Peyer's patch (tissue), 4 donors: ENCODE data around the gene SCAMP3. TPM values are rescaled to one million over a fixed set of nuclear protein-coding genes. Genes with fewer than 3 reads are reported as not detected.
A peak's percentile ranks its signal among the peaks of the same experiment; 100 is the strongest.

Experiments used
- DNase-seq, 3 donors: peaks; one replicate each; pipeline ENCODE4 v3.0.0-alpha.2; 2017 to 2019
- H3K27ac ChIP-seq, 4 donors: fragments of 200-600 bp; sonication (generic); one replicate each; pipeline ENCODE4 v1.5.1; 2016 to 2019
- H3K27me3 ChIP-seq, 2 donors: fragments of 200-600 bp; sonication (generic); one replicate each; pipeline ENCODE4 v1.5.1; 2019
- H3K36me3 ChIP-seq, 3 donors: fragments of 200-600 bp; sonication (generic); one replicate each; pipeline ENCODE4 v1.5.1; 2016 to 2019
- H3K4me1 ChIP-seq, 4 donors: fragments of 200-600 bp; sonication (generic); one replicate each; pipeline ENCODE4 v1.5.1; 2016 to 2019
- H3K4me3 ChIP-seq, 4 donors: fragments of 200-600 bp; sonication (generic); 1 replicate in 3 of 4; 2 replicates in 1 of 4; pipeline ENCODE4 v1.5.1; 2016 to 2019; ENCODE audit warnings: mild to moderate bottlenecking in 1 of 4
- H3K9me3 ChIP-seq, 4 donors: fragments of 200-600 bp; sonication (generic); one replicate each; pipeline ENCODE4 v1.5.1; 2016 to 2019; ENCODE audit warnings: mild to moderate bottlenecking in 1 of 4
- POLR2A ChIP-seq, 2 donors: fragments of 450-650 bp; IDR thresholded peaks; one replicate each; pipeline ENCODE4 v1.5.1; 2017; ENCODE audit warnings: antibody characterized with exemption in 2 of 2, mild to moderate bottlenecking in 2 of 2, moderate library complexity in 2 of 2
- total RNA-seq, 4 donors: library from RNA; depleted of rRNA; stranded (reverse); fragments of >200 nt; gene quantifications; one replicate each; pipeline ENCODE4 v1.1.0, GENCODE V29; 2016
- TF ChIP-seq, protein P1 (sequence below), 6 experiments: fragments of 450-650 bp in 4 of 6; fragments of 200-600 bp in 2 of 6; sonication (generic) in 1 of 6; IDR thresholded peaks; one replicate each; pipeline ENCODE4 v1.5.1; 2017 to 2019; ENCODE audit warnings: antibody characterized with exemption in 6 of 6, mild to moderate bottlenecking in 3 of 6, moderate library complexity in 1 of 6

The SCAMP3 gene
- total RNA-seq: 10 to 100 TPM; 34.7 to 63.7 (median 49.2) TPM

DNA sequence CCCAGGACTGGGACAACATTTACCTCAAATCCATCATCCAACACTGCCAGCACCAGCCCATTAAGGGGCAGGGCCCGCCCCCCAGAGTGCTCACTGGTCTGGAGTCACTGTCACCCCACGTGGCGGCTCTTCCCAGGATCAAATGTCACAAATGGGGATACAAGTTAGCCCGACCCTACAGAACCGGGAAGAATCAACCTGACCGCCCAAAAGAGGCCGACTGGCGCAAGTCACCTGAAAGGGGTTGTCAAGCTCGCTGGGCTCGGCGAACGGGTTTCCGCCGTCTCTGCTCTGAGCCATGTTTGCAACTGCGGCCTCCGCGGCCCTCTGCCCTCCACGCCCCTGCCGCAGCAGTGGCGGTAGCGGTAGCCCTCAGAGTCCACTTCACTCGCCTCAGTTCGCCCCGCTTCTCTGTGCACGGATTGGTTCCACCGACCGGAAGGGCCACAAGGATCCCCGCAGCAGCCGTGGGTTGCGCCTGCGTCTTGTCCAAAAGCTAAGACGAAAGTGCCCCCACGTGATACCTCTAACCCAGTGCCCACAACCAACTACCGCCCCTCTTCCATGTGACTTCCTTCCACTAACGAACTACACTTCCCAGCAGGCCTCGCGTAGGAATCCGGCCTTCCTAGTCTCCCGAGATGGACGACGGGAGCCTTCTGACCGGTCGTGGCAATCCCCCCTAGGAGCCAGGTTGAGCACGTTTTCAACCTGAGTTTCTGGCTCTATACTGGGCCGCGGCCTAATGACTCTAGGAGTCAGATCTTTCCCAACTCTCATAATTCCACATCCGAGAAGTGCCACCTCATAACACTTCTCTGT is at the start of gene SCAMP3:
Gene SCAMP3 (minus strand): TSS at position 509 of the 822 bp plus-strand sequence. CDS start 209 bp downstream, at position 300.
- peak within 1 kb of the TSS; percentile 81 to 93 (median 84) for H3K27ac ChIP-seq
- peak; percentile 94 to 98 (median 96) for DNase-seq
- no peaks in the 10 kb centered on the region for H3K9me3 ChIP-seq
- H3K4me1 ChIP-seq: peaks cover 4 to 16% (median 10%) of the 10 kb centered on the region in 4 donors
- no peaks in the 10 kb centered on the region for H3K27me3 ChIP-seq
- H3K36me3 ChIP-seq: peaks cover 0 to 66% (median 0%) of the 10 kb centered on the region in 3 donors
- TF ChIP-seq, protein P1, sequence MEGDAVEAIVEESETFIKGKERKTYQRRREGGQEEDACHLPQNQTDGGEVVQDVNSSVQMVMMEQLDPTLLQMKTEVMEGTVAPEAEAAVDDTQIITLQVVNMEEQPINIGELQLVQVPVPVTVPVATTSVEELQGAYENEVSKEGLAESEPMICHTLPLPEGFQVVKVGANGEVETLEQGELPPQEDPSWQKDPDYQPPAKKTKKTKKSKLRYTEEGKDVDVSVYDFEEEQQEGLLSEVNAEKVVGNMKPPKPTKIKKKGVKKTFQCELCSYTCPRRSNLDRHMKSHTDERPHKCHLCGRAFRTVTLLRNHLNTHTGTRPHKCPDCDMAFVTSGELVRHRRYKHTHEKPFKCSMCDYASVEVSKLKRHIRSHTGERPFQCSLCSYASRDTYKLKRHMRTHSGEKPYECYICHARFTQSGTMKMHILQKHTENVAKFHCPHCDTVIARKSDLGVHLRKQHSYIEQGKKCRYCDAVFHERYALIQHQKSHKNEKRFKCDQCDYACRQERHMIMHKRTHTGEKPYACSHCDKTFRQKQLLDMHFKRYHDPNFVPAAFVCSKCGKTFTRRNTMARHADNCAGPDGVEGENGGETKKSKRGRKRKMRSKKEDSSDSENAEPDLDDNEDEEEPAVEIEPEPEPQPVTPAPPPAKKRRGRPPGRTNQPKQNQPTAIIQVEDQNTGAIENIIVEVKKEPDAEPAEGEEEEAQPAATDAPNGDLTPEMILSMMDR (IDR thresholded peaks at IDR 0.05): no peak
- TF ChIP-seq POLR2A (IDR thresholded peaks at IDR 0.05): peak; percentile 59 to 81
- H3K4me3 ChIP-seq: peak within 1 kb of the TSS; percentile 83 to 91 (median 85)

GRCh38 chr1:155309423-155310021 is 47.4 kb upstream of the SCAMP3 start:
- H3K27me3 ChIP-seq: no peaks in the 10 kb centered on the region
- H3K27ac ChIP-seq: peak overlapping the region; percentile 74 to 93 (median 90)
- no peaks in the 10 kb centered on the region for H3K9me3 ChIP-seq
- TF ChIP-seq, protein P1 (IDR thresholded peaks at IDR 0.05): no peak
- TF ChIP-seq POLR2A (IDR thresholded peaks at IDR 0.05): no peak
- peaks cover 0 to 18% (median 13%) of the 10 kb centered on the region in 4 donors for H3K4me1 ChIP-seq
- peak in 2 of 3 donors; percentile 58 to 67 for DNase-seq
- peak overlapping the region; percentile 62 to 95 (median 91) for H3K4me3 ChIP-seq
- H3K36me3 ChIP-seq: peaks cover 0 to 31% (median 0%) of the 10 kb centered on the region in 3 donors

- H3K36me3 ChIP-seq: peaks cover 0 to 23% (median 0%) of the 10 kb centered on the region in 3 donors
- peaks cover 0 to 18% (median 13%) of the 10 kb centered on the region in 4 donors for H3K4me1 ChIP-seq
- H3K4me3 ChIP-seq: peak within 1 kb of the TSS; percentile 62 to 95 (median 91)
- H3K9me3 ChIP-seq: no peaks in the 10 kb centered on the region
- peak; percentile 98 to 99 (median 99) for DNase-seq
- H3K27me3 ChIP-seq: no peaks in the 10 kb centered on the region
- H3K27ac ChIP-seq: peak within 1 kb of the TSS; percentile 74 to 93 (median 90)
- peak; percentile 63 to 88 for TF ChIP-seq POLR2A (IDR thresholded peaks at IDR 0.05)
- TF ChIP-seq, protein P1 (IDR thresholded peaks at IDR 0.05): peak in 3 of 6 experiments; percentile 39 to 47 (median 42)
Observed at GRCh38 chr1:155308493-155309422, 46.6 kb upstream of the SCAMP3 start, which contains the start of gene FDPS. Gene FDPS, plus strand, starts transcription at chr1:155308866. Its CDS starts 924 bp downstream, at chr1:155309790.

DNA sequence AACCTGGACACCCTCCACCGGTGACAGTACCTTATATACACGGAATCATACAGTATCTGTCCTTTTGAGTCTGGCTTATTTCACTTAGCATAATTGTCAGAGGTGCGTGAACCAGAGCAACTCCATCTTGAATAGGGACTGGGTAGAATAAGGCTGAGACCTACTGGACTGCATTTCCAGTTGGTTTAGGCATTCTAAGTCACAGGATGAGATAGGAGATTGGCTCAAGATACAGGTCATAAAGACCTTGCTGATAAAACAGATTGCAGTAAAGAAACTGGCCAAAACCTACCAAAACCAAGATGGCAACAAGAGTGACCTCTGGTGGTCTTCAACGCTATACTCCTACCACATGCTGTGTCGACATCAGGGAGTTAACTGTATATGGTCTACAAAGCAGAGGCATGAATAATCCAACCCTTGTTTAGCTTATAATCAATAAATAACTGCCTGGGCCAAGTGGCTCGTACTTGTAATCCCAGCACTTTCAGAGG is 45.1 kb upstream of the SCAMP3 start:
- Histone ChIP-seq H3K27me3 (no peaks in the 10 kb centered on the region), H3K4me3 (no peak overlapping the region), H3K4me1 (peaks cover 0 to 18% (median 13%) of the 10 kb centered on the region in 4 donors), H3K27ac (peak overlapping the region in 1 of 4 donors; percentile 93), H3K9me3 (no peaks in the 10 kb centered on the region), H3K36me3 (peaks cover 0 to 12% (median 0%) of the 10 kb centered on the region in 3 donors)
- no peak for DNase-seq
- TF ChIP-seq, protein P1 (IDR thresholded peaks at IDR 0.05): peak in 2 of 6 experiments; percentile 25 to 29
- TF ChIP-seq POLR2A (IDR thresholded peaks at IDR 0.05): no peak
